Measurements from ENCODE around the gene MYO1E.

DNA sequence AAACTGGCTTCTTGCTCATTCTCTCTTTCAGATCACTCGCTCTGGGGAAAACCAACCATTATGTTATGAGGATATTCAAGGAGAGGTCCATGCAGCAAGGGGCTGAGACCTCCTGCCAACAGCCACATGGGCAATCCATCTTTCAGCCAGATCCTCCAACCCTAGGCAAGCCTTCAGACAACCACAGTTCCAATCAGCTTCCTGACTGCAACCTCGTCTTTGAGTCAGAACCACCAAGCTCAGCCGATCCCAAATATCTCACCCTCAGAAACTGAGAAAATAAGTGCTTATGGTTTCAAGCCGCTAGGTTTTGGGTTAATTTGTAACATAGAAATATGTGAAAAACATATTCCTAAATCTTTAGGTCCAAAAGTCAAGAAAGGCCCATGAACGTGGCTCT lies 155.8 kb downstream of the MYO1E start:
- TF ChIP-seq, protein P1, sequence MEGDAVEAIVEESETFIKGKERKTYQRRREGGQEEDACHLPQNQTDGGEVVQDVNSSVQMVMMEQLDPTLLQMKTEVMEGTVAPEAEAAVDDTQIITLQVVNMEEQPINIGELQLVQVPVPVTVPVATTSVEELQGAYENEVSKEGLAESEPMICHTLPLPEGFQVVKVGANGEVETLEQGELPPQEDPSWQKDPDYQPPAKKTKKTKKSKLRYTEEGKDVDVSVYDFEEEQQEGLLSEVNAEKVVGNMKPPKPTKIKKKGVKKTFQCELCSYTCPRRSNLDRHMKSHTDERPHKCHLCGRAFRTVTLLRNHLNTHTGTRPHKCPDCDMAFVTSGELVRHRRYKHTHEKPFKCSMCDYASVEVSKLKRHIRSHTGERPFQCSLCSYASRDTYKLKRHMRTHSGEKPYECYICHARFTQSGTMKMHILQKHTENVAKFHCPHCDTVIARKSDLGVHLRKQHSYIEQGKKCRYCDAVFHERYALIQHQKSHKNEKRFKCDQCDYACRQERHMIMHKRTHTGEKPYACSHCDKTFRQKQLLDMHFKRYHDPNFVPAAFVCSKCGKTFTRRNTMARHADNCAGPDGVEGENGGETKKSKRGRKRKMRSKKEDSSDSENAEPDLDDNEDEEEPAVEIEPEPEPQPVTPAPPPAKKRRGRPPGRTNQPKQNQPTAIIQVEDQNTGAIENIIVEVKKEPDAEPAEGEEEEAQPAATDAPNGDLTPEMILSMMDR (IDR thresholded peaks at IDR 0.05; ENCODE audit: poor library complexity, severe bottlenecking), result no peak
- TF ChIP-seq EP300 (conservative IDR thresholded peaks at IDR 0.05; ENCODE audit: poor library complexity, severe bottlenecking) (no peak), MXI1 (conservative IDR thresholded peaks at IDR 0.05; ENCODE audit: poor library complexity, severe bottlenecking) (no peak), EZH2 (IDR thresholded peaks at IDR 0.05; ENCODE audit: borderline replicate concordance, insufficient read depth, low read length, poor library complexity, severe bottlenecking) (no peak), POLR2AphosphoS5 (IDR thresholded peaks at IDR 0.05) (no peak), TAF1 (IDR thresholded peaks at IDR 0.05; ENCODE audit: low read depth) (no peak), SMC3 (conservative IDR thresholded peaks at IDR 0.05; ENCODE audit: poor library complexity) (no peak), RAD21 (conservative IDR thresholded peaks at IDR 0.05) (no peak)
- TF ChIP-seq, protein P2, sequence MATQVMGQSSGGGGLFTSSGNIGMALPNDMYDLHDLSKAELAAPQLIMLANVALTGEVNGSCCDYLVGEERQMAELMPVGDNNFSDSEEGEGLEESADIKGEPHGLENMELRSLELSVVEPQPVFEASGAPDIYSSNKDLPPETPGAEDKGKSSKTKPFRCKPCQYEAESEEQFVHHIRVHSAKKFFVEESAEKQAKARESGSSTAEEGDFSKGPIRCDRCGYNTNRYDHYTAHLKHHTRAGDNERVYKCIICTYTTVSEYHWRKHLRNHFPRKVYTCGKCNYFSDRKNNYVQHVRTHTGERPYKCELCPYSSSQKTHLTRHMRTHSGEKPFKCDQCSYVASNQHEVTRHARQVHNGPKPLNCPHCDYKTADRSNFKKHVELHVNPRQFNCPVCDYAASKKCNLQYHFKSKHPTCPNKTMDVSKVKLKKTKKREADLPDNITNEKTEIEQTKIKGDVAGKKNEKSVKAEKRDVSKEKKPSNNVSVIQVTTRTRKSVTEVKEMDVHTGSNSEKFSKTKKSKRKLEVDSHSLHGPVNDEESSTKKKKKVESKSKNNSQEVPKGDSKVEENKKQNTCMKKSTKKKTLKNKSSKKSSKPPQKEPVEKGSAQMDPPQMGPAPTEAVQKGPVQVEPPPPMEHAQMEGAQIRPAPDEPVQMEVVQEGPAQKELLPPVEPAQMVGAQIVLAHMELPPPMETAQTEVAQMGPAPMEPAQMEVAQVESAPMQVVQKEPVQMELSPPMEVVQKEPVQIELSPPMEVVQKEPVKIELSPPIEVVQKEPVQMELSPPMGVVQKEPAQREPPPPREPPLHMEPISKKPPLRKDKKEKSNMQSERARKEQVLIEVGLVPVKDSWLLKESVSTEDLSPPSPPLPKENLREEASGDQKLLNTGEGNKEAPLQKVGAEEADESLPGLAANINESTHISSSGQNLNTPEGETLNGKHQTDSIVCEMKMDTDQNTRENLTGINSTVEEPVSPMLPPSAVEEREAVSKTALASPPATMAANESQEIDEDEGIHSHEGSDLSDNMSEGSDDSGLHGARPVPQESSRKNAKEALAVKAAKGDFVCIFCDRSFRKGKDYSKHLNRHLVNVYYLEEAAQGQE (IDR thresholded peaks at IDR 0.05; ENCODE audit: borderline replicate concordance), result no peak
